Ascending aorta (tissue), 2 donors: ENCODE data around the gene PPIA. TPM values are rescaled to one million over a fixed set of nuclear protein-coding genes. Genes with fewer than 3 reads are reported as not detected.

Source experiments
- DNase-seq, 2 donors: peaks; one replicate each; pipeline ENCODE4 v3.0.0-alpha.2; 2019; ENCODE audit warnings: low spot score in 2 of 2
- H3K27ac ChIP-seq, 2 donors: fragments of 200-600 bp; sonication (generic); one replicate each; pipeline ENCODE4 v1.5.1; 2016 to 2017; ENCODE audit warnings: mild to moderate bottlenecking in 1 of 2
- H3K27me3 ChIP-seq: fragments of 200-600 bp; sonication (generic); one replicate; pipeline ENCODE4 v1.5.1; 2017
- H3K36me3 ChIP-seq, 2 donors: fragments of 200-600 bp; sonication (generic); one replicate each; pipeline ENCODE4 v1.5.1; 2016
- H3K4me1 ChIP-seq, 2 donors: fragments of 200-600 bp; sonication (generic); one replicate each; pipeline ENCODE4 v1.5.1; 2016 to 2017; ENCODE audit warnings: mild to moderate bottlenecking in 1 of 2
- H3K4me3 ChIP-seq, 2 donors: fragments of 200-600 bp; sonication (generic); one replicate each; pipeline ENCODE4 v1.5.1; 2016 to 2017; ENCODE audit warnings: mild to moderate bottlenecking in 1 of 2
- H3K9me3 ChIP-seq, 2 donors: fragments of 200-600 bp; sonication (generic); one replicate each; pipeline ENCODE4 v1.5.1; 2016
- intact Hi-C: fragments of 100-400 bp; cut with DNase I; formaldehyde crosslinking; loops from one replicate; pipeline ENCODE4 v1.15.1; 2023
- total RNA-seq: library from RNA; depleted of rRNA; stranded (reverse); fragments of >200 nt; gene quantifications from one replicate; pipeline ENCODE4 v1.1.0, GENCODE V29; 2016
- TF ChIP-seq, protein P1 (sequence below), 3 experiments: fragments of 200-600 bp in 2 of 3; fragments of 450-650 bp in 1 of 3; sonication (generic) in 2 of 3; IDR thresholded peaks; one replicate each; pipeline ENCODE4 v1.5.1; 2016 to 2019; ENCODE audit warnings: antibody characterized with exemption in 3 of 3, mild to moderate bottlenecking in 1 of 3, moderate library complexity in 1 of 3

PPIA gene
- total RNA-seq, 1 donor from 2014 or later: 945 TPM

GRCh38 chr7:44847509-44847919 is 51.0 kb downstream of the PPIA start:
- Histone ChIP-seq H3K4me3 (peak overlapping the region; percentile 68 to 87), H3K9me3 (no peaks in the 10 kb centered on the region), H3K36me3 (peaks cover 0 to 3% of the 10 kb centered on the region in 2 donors), H3K27ac (peak overlapping the region; percentile 91 to 94), H3K4me1 (peaks cover 3 to 17% of the 10 kb centered on the region in 2 donors), H3K27me3 (no peaks in the 10 kb centered on the region)
- TF ChIP-seq, protein P1, sequence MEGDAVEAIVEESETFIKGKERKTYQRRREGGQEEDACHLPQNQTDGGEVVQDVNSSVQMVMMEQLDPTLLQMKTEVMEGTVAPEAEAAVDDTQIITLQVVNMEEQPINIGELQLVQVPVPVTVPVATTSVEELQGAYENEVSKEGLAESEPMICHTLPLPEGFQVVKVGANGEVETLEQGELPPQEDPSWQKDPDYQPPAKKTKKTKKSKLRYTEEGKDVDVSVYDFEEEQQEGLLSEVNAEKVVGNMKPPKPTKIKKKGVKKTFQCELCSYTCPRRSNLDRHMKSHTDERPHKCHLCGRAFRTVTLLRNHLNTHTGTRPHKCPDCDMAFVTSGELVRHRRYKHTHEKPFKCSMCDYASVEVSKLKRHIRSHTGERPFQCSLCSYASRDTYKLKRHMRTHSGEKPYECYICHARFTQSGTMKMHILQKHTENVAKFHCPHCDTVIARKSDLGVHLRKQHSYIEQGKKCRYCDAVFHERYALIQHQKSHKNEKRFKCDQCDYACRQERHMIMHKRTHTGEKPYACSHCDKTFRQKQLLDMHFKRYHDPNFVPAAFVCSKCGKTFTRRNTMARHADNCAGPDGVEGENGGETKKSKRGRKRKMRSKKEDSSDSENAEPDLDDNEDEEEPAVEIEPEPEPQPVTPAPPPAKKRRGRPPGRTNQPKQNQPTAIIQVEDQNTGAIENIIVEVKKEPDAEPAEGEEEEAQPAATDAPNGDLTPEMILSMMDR (IDR thresholded peaks at IDR 0.05): peak; percentile 89 to 98 (median 92)
- intact Hi-C loops: loop anchor here (1.0 to 5.0 kb wide), 3 partner anchors 140 to 273 kb away; partner anchors contain the start of gene TMED4
- DNase-seq: peak; percentile 53 to 92

DNA sequence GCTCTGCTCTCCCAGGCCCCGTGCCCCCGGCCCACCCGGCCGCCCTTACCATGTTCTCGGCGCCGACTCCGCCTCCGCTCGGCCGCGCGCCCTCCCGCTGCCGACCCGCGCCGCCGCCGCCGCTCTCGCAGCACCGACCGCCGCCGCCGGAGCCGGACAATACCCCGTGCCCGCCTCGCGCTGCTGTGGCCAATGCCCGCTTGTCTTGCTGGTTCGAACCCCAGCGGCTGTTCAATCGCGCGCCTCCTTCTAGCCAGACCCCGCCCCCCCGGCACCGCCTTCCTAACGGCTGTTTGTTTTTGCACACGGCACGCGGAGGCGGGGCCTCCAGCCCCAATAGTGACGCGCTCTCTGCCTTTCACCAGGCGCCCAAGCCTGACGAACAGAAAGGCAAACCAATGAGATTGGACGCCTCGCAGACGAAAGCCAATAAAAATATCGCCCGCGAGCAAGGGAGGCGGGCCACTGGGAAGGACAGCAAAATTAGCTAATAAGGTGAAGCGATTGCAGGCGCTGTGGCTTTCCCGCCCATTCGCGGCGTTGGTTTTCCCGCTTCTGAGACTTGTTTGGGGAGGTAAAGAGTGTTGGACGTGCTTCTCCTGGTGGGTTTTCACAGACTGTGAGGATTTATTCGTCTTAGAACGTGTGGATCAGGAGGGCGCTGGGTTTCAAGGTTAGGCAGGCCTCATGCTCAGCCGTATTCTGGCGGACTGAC is 51.6 kb downstream of the PPIA start, which contains the start of gene H2AZ2:
Gene H2AZ2 (minus strand): TSS at position 168 of the 715 bp plus-strand sequence. CDS start 116 bp downstream, at position 52.
- intact Hi-C loops: loop anchor here (1.0 to 5.0 kb wide), 9 partner anchors 37 to 273 kb away; partner anchors contain the start of genes CCM2, NACAD, OGDH and PPIA
- Histone ChIP-seq H3K4me1 (peaks cover 3 to 17% of the 10 kb centered on the region in 2 donors), H3K4me3 (peak within 1 kb of the TSS; percentile 77 to 87), H3K36me3 (no peaks in the 10 kb centered on the region), H3K27ac (peak within 1 kb of the TSS; percentile 91 to 94), H3K27me3 (no peaks in the 10 kb centered on the region), H3K9me3 (no peaks in the 10 kb centered on the region)
- DNase-seq: peak; percentile 98 to 100
- TF ChIP-seq, protein P1 (IDR thresholded peaks at IDR 0.05): peak in 1 of 3 experiments; percentile 7

DNA sequence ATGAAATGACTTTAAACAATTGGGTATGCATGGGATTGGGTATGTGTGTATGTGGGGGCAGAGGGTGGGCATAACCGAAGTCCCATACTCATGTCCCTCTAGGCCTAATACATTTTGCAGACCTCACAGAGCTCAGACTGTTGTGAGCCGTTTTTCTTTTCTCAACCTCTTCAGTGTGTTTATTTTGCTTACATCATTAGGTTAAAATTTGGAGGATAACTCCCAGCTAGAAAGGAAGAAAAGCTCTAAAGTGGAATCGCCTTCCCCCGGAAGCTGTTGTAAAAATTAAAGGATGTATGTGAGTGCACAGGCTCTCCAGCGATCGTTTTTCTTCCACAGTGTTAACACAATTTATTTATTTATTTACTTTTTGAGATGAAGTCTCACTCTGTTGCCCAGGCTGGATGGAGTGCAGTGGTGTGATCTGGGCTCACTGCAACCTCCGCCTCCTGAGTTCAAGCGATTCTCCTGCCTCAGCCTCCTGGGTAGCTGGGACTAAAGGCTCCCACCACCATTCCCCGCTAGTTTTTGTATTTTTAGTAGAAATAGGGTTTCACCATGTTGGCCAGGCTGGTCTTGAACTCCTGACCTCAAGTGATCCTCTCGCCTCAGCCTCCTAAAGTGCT is 52.9 kb downstream of the PPIA start:
- DNase-seq: no peak
- H3K4me3 ChIP-seq: peak overlapping the region in 1 of 2 donors; percentile 77
- TF ChIP-seq, protein P1 (IDR thresholded peaks at IDR 0.05): no peak
- intact Hi-C loops: loop anchor here (2.0 to 5.0 kb wide), 2 partner anchors 138 to 239 kb away; partner anchors contain the start of gene NACAD
- H3K4me1 ChIP-seq: peaks cover 3 to 17% of the 10 kb centered on the region in 2 donors
- H3K36me3 ChIP-seq: no peaks in the 10 kb centered on the region
- no peaks in the 10 kb centered on the region for H3K27me3 ChIP-seq
- no peaks in the 10 kb centered on the region for H3K9me3 ChIP-seq
- no peak overlapping the region for H3K27ac ChIP-seq

DNA sequence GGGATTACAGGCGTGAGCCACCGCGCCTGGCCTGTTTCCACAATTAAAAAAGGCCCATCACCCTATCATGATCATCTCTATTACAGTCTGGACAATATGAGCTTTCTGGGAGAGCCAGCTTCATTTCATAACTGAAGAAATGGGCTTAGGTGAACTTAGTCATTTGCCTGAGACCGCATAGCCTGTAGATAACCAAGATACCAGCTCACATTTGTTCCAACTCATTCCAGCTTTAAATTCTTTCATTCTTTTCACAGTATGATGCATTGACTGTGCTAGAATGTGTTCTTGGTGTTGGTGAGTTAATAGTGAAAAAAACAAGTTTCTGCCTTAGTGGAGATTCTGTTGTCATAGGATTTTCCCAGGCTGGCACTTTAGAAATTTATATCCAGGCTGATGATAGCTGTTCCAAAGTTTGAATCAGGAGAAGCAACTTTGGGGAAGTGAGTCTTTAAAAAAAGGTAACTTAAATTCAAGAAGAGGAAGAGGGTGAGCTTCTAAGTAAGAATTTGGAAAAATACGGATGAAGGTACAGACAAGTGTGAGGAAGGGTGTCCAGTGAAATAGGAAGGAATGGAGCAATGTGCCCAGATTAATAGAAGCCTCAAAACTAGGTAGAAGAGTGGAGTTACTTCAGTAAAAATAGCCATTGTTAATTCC is 53.5 kb downstream of the PPIA start:
- Histone ChIP-seq H3K36me3 (no peaks in the 10 kb centered on the region), H3K9me3 (no peaks in the 10 kb centered on the region), H3K27ac (no peak overlapping the region), H3K27me3 (no peaks in the 10 kb centered on the region), H3K4me3 (no peak overlapping the region), H3K4me1 (peaks cover 3 to 17% of the 10 kb centered on the region in 2 donors)
- intact Hi-C loops: loop anchor here (2.0 to 5.0 kb wide), 2 partner anchors 137 to 239 kb away; partner anchors contain the start of gene NACAD
- no peak for DNase-seq
- TF ChIP-seq, protein P1 (IDR thresholded peaks at IDR 0.05): no peak

- no peak for DNase-seq
- intact Hi-C loops: no loop called here
- Histone ChIP-seq H3K27ac (no peak overlapping the region), H3K4me1 (peaks cover 0 to 9% of the 10 kb centered on the region in 2 donors), H3K36me3 (no peaks in the 10 kb centered on the region), H3K27me3 (no peaks in the 10 kb centered on the region), H3K4me3 (no peak overlapping the region), H3K9me3 (no peaks in the 10 kb centered on the region)
- TF ChIP-seq, protein P1 (IDR thresholded peaks at IDR 0.05): no peak
These were observed 56.1 kb downstream of the PPIA start for GRCh38 chr7:44852590-44852989.
